Thyroid gland (tissue), 4 donors: ENCODE results near the gene IL21R. TPM values are rescaled to one million over a fixed set of nuclear protein-coding genes. Genes with fewer than 3 reads are reported as not detected.

Experiments
- DNase-seq, 2 donors: peaks; one replicate each; pipeline ENCODE4 v3.0.0-alpha.2; 2019
- H3K27ac ChIP-seq, 3 donors: fragments of 200-600 bp; sonication (generic); 1 replicate in 2 of 3; 2 replicates in 1 of 3; pipeline ENCODE4 v1.5.1; 2016 to 2019; ENCODE audit warnings: mild to moderate bottlenecking in 1 of 3, moderate library complexity in 1 of 3
- H3K27me3 ChIP-seq: fragments of 200-600 bp; sonication (generic); one replicate; pipeline ENCODE4 v1.5.1; 2019
- H3K36me3 ChIP-seq, 2 donors: fragments of 200-600 bp; sonication (generic); one replicate each; pipeline ENCODE4 v1.5.1; 2016 to 2019
- H3K4me1 ChIP-seq, 2 donors: fragments of 200-600 bp; sonication (generic); one replicate each; pipeline ENCODE4 v1.5.1; 2017 to 2019
- H3K4me3 ChIP-seq, 3 donors: fragments of 200-600 bp; sonication (generic); replicated peaks in 1 of 3; 1 replicate in 2 of 3; 2 replicates in 1 of 3; pipeline ENCODE4 v1.5.1; 2016; ENCODE audit warnings: mild to moderate bottlenecking in 1 of 3
- H3K9me3 ChIP-seq: fragments of 200-600 bp; sonication (generic); one replicate; pipeline ENCODE4 v1.5.1; 2017
- POLR2A ChIP-seq, 2 donors: fragments of 450-650 bp; IDR thresholded peaks; one replicate each; pipeline ENCODE4 v1.6.1; 2017; ENCODE audit warnings: antibody characterized with exemption in 2 of 2, mild to moderate bottlenecking in 2 of 2, moderate library complexity in 1 of 2
- WGBS, 2 donors: methylation state at CpG; one replicate each; pipeline ENCODE4 v1.1.5; 2017; 5-methylcytosine and 5-hydroxymethylcytosine counted together
- intact Hi-C: fragments of 100-400 bp; cut with DNase I; formaldehyde crosslinking; loops from one replicate; pipeline ENCODE4 v1.15.1; 2023
- total RNA-seq, 4 donors: library from RNA; depleted of rRNA; stranded (reverse); fragments of >200 nt; gene quantifications; one replicate each; pipeline ENCODE4 v1.2.3, GENCODE V29; 2016
- TF ChIP-seq, protein P1 (sequence below), 6 experiments: fragments of 200-600 bp in 3 of 6; fragments of 450-650 bp in 3 of 6; sonication (generic) in 3 of 6; IDR thresholded peaks; one replicate each; pipeline ENCODE4 v1.5.1; 2016 to 2019; ENCODE audit warnings: antibody characterized with exemption in 6 of 6, mild to moderate bottlenecking in 2 of 6, inconsistent platforms in 1 of 6, moderate library complexity in 1 of 6

Gene IL21R
- total RNA-seq, result under 1 TPM; 0.11 to 0.88 (median 0.32) TPM

DNA sequence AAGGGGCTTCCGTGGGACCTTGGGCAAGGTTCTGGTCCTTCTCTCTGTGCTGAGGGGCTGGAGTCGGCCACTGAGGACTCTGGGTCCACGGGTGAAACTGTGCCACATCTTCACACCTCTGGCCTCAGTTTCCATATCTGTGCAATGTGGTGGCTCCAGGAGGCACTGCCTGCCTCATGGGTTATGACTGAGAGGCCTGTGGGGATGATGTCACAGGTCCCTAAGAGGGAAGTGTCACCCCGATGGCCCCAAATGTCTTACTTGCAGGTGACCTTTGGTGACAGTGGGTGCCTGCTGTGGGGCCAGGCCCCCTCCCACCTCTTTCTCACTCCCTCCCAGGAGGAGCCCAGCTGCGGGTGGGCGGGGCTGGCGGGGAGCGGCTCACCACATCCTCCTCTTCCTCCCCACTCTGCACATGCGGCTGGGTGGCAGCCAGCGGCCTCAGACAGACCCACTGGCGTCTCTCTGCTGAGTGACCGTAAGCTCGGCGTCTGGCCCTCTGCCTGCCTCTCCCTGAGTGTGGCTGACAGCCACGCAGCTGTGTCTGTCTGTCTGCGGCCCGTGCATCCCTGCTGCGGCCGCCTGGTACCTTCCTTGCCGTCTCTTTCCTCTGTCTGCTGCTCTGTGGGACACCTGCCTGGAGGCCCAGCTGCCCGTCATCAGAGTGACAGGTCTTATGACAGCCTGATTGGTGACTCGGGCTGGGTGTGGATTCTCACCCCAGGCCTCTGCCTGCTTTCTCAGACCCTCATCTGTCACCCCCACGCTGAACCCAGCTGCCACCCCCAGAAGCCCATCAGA is at the start of gene IL21R:
TSS of gene IL21R (plus strand) at position 407 of the 801 bp plus-strand sequence. CDS start 27,898 bp downstream, outside the sequence.
- Histone ChIP-seq H3K9me3 (no peaks in the 10 kb centered on the region), H3K4me3 (no peak within 1 kb of the TSS), H3K4me1 (peaks cover 0 to 16% of the 10 kb centered on the region in 2 donors), H3K27ac (no peak within 1 kb of the TSS), H3K36me3 (no peaks in the 10 kb centered on the region), H3K27me3 (no peaks in the 10 kb centered on the region)
- intact Hi-C loops, result no loop called here
- TF ChIP-seq, protein P1, sequence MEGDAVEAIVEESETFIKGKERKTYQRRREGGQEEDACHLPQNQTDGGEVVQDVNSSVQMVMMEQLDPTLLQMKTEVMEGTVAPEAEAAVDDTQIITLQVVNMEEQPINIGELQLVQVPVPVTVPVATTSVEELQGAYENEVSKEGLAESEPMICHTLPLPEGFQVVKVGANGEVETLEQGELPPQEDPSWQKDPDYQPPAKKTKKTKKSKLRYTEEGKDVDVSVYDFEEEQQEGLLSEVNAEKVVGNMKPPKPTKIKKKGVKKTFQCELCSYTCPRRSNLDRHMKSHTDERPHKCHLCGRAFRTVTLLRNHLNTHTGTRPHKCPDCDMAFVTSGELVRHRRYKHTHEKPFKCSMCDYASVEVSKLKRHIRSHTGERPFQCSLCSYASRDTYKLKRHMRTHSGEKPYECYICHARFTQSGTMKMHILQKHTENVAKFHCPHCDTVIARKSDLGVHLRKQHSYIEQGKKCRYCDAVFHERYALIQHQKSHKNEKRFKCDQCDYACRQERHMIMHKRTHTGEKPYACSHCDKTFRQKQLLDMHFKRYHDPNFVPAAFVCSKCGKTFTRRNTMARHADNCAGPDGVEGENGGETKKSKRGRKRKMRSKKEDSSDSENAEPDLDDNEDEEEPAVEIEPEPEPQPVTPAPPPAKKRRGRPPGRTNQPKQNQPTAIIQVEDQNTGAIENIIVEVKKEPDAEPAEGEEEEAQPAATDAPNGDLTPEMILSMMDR (IDR thresholded peaks at IDR 0.05), result no peak
- TF ChIP-seq POLR2A (IDR thresholded peaks at IDR 0.05), result no peak
- 20 to 33% methylated on average over 18 to 20 of the region's 23 CpGs for WGBS, 2 donors
- peak; percentile 32 to 38 for DNase-seq

GRCh38 chr16:27353853-27354252 is 48.1 kb upstream of the IL21R start:
- H3K4me1 ChIP-seq, result no peaks in the 10 kb centered on the region
- intact Hi-C loops, result no loop called here
- 96% methylated on average over 4 of the region's 4 CpGs for WGBS, 2 donors
- H3K27me3 ChIP-seq, result no peaks in the 10 kb centered on the region
- H3K27ac ChIP-seq, result no peak overlapping the region
- TF ChIP-seq, protein P1 (IDR thresholded peaks at IDR 0.05), result no peak
- TF ChIP-seq POLR2A (IDR thresholded peaks at IDR 0.05), result no peak
- H3K4me3 ChIP-seq, result no peak overlapping the region
- no peak for DNase-seq
- H3K9me3 ChIP-seq, result no peaks in the 10 kb centered on the region
- H3K36me3 ChIP-seq, result peaks cover 28 to 40% of the 10 kb centered on the region in 2 donors

DNA sequence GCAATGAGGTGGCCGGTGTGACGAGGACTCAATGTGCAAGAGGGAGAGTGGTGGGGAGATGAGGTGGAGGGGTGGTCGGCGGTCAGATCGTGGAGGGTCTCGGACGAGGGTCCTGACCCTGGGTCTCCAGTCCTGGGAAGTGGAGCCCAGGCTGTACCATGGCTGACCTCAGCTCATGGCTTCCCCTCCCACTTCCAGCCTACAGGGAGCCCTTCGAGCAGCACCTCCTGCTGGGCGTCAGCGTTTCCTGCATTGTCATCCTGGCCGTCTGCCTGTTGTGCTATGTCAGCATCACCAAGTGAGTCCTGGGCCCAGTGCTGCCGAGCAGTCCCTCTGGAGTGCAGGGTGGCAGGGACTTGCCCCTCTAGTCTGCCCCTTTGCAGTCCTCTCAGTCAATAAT is 46.4 kb upstream of the IL21R start:
- DNase-seq, result peak; percentile 5 to 18
- H3K27ac ChIP-seq, result no peak overlapping the region
- intact Hi-C loops, result no loop called here

GRCh38 chr16:27356794-27357193 is 45.2 kb upstream of the IL21R start:
- TF ChIP-seq, protein P1 (IDR thresholded peaks at IDR 0.05), result no peak
- TF ChIP-seq POLR2A (IDR thresholded peaks at IDR 0.05), result no peak
- no peak for DNase-seq
- intact Hi-C loops, result no loop called here
- 88 to 94% methylated on average over 4 of the region's 4 CpGs for WGBS, 2 donors
- Histone ChIP-seq H3K27ac (no peak overlapping the region), H3K4me1 (no peaks in the 10 kb centered on the region), H3K4me3 (no peak overlapping the region), H3K36me3 (peaks cover 32 to 53% of the 10 kb centered on the region in 2 donors), H3K9me3 (no peaks in the 10 kb centered on the region), H3K27me3 (no peaks in the 10 kb centered on the region)

More for the DNA sequence above, 46.4 kb upstream of the IL21R start:
- no peaks in the 10 kb centered on the region for H3K27me3 ChIP-seq
- no peak overlapping the region for H3K4me3 ChIP-seq
- H3K4me1 ChIP-seq, result no peaks in the 10 kb centered on the region
- 81 to 89% methylated on average over 9 to 12 of the region's 12 CpGs for WGBS, 2 donors
- TF ChIP-seq, protein P1 (IDR thresholded peaks at IDR 0.05), result peak in 2 of 6 experiments; percentile 13 to 21
- TF ChIP-seq POLR2A (IDR thresholded peaks at IDR 0.05), result no peak
- H3K36me3 ChIP-seq, result peaks cover 32 to 49% of the 10 kb centered on the region in 2 donors
- no peaks in the 10 kb centered on the region for H3K9me3 ChIP-seq

DNA sequence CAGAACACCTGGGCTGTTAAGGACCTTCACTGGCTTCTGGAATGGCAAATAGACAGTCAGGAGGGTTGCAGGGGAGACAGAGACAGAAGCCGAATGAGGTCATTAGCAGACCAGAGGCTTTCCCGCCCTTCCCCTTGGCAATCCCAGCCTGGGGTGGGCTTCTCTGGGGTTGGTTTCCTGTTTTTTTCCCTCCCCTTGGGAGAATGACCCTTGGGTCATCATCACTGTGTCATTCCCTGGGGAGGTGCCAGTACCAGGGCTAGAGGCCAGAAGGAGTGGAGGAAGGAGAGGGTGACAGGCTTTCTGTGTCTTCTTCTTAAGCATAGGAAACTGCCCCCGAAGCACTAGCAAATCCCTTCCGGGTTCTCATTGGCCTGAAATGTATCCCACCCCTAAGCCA is 42.9 kb upstream of the IL21R start:
- peaks cover 17 to 48% of the 10 kb centered on the region in 2 donors for H3K36me3 ChIP-seq
- 90 to 93% methylated on average over 4 of the region's 4 CpGs for WGBS, 2 donors
- TF ChIP-seq POLR2A (IDR thresholded peaks at IDR 0.05), result no peak
- TF ChIP-seq, protein P1 (IDR thresholded peaks at IDR 0.05), result no peak
- intact Hi-C loops, result no loop called here
- H3K27me3 ChIP-seq, result no peaks in the 10 kb centered on the region
- no peak overlapping the region for H3K4me3 ChIP-seq
- no peaks in the 10 kb centered on the region for H3K4me1 ChIP-seq
- no peaks in the 10 kb centered on the region for H3K9me3 ChIP-seq
- no peak overlapping the region for H3K27ac ChIP-seq
- DNase-seq, result no peak
